ENCODE measurements around the gene NUMBL.

- no peak for TF ChIP-seq CTCF (IDR thresholded peaks at IDR 0.05)
- no peak for TF ChIP-seq EP300 (IDR thresholded peaks at IDR 0.05)
These were observed 1.2 kb upstream of the NUMBL start for GRCh38 chr19:40691421-40692211.
